Naive B cell (primary cell): ENCODE data around the gene PLCXD1. TPM values are rescaled to one million over a fixed set of nuclear protein-coding genes. Genes with fewer than 3 reads are reported as not detected.
A peak's percentile ranks its signal among the peaks of the same experiment; 100 is the strongest.
"Not testable (repeated sequence)": the region's sequence is repeated elsewhere in the genome, so short reads cannot be mapped to it uniquely, and the experiment has no call there.

Experiments used
- ATAC-seq, 2 donors: fragments of 150-1000 bp; cut with Tn5 transposase; 2 replicates each; pipeline ENCODE4 v1.10.0; 2021; ENCODE audit warnings: low read depth in 2 of 2, mild to moderate bottlenecking in 2 of 2, moderate library complexity in 2 of 2
- DNase-seq: peaks from one replicate; pipeline ENCODE4 v3.0.0; 2022
- H3K27ac Mint-ChIP-seq, 6 donors: one replicate each; pipeline ENCODE4 v1.8.0; 2020 to 2022; ENCODE audit warnings: mild to moderate bottlenecking in 6 of 6, mixed read lengths in 6 of 6, moderate library complexity in 5 of 6, inconsistent platforms in 2 of 6
- H3K27me3 Mint-ChIP-seq, 3 donors: one replicate each; pipeline ENCODE4 v1.8.0; 2021 to 2022; ENCODE audit warnings: mixed read lengths in 3 of 3, mild to moderate bottlenecking in 1 of 3
- H3K36me3 Mint-ChIP-seq, 2 donors: one replicate each; pipeline ENCODE4 v1.8.0; 2020 to 2022; ENCODE audit warnings: mixed read lengths in 2 of 2, inconsistent platforms in 1 of 2, mild to moderate bottlenecking in 1 of 2
- H3K4me1 Mint-ChIP-seq, 3 donors: one replicate each; pipeline ENCODE4 v1.8.0; 2020 to 2022; ENCODE audit warnings: mixed read lengths in 3 of 3, inconsistent platforms in 1 of 3, mild to moderate bottlenecking in 1 of 3, moderate library complexity in 1 of 3
- H3K4me3 Mint-ChIP-seq, 8 donors: one replicate each; pipeline ENCODE4 v1.8.0; 2020 to 2022; ENCODE audit warnings: mild to moderate bottlenecking in 8 of 8, mixed read lengths in 8 of 8, moderate library complexity in 8 of 8, inconsistent platforms in 2 of 8
- H3K9me3 Mint-ChIP-seq, 7 donors: one replicate each; pipeline ENCODE4 v1.8.0; 2020 to 2022; ENCODE audit warnings: mixed read lengths in 7 of 7, mild to moderate bottlenecking in 5 of 7, inconsistent platforms in 2 of 7, moderate library complexity in 1 of 7
- polyA plus RNA-seq, 6 donors: library from polyadenylated mRNA; unstranded; fragments of 300-500 nt; fragmentation: Illumina TruSeq; gene quantifications; one replicate each; pipeline ENCODE4 v1.2.3, GENCODE V29; 2021; ENCODE audit warnings: low read depth in 6 of 6

The PLCXD1 gene
- polyA plus RNA-seq, 6 donors from 2014 or later: 2.6 to 6.5 (median 4.8) TPM; not detected in 1

- Mint-ChIP-seq H3K27me3 (no peaks in the 10 kb centered on the region), H3K4me3 (no peak overlapping the region), H3K36me3 (peaks cover 5 to 7% of the 10 kb centered on the region in 2 donors), H3K27ac (no peak overlapping the region), H3K9me3 (peaks cover 0 to 4% (median 0%) of the 10 kb centered on the region in 7 donors), H3K4me1 (peaks cover 3 to 8% (median 7%) of the 10 kb centered on the region in 3 donors)
- DNase-seq (no peak), ATAC-seq (no peak)
Measured at GRCh38 chrX:290476-291166, 9.4 kb downstream of the PLCXD1 start.

- peaks cover 0 to 4% (median 0%) of the 10 kb centered on the region in 7 donors for H3K9me3 Mint-ChIP-seq
- no peak for DNase-seq
- H3K4me3 Mint-ChIP-seq: no peak overlapping the region
Measured at GRCh38 chrX:291411-291901, 10.3 kb downstream of the PLCXD1 start.

GRCh38 chrX:292900-293897 lies 12.0 kb downstream of the PLCXD1 start:
- H3K4me1 Mint-ChIP-seq: peaks cover 0 to 3% (median 0%) of the 10 kb centered on the region in 3 donors
- no peak overlapping the region for H3K4me3 Mint-ChIP-seq
- H3K9me3 Mint-ChIP-seq: peaks cover 0 to 4% (median 0%) of the 10 kb centered on the region in 7 donors
- no peak for DNase-seq
- ATAC-seq: no peak
- H3K27ac Mint-ChIP-seq: no peak overlapping the region
- H3K36me3 Mint-ChIP-seq: peaks cover 7 to 9% of the 10 kb centered on the region in 2 donors
- no peaks in the 10 kb centered on the region for H3K27me3 Mint-ChIP-seq

More at GRCh38 chrX:291411-291901, 10.3 kb downstream of the PLCXD1 start:
- H3K27me3 Mint-ChIP-seq: no peaks in the 10 kb centered on the region
- H3K27ac Mint-ChIP-seq: no peak overlapping the region
- H3K4me1 Mint-ChIP-seq: peaks cover 0 to 5% (median 2%) of the 10 kb centered on the region in 3 donors
- no peak for ATAC-seq
- peaks cover 7% of the 10 kb centered on the region in 2 donors for H3K36me3 Mint-ChIP-seq

- peaks cover 7 to 9% of the 10 kb centered on the region in 2 donors for H3K36me3 Mint-ChIP-seq
- H3K4me1 Mint-ChIP-seq: peaks cover 0 to 3% (median 0%) of the 10 kb centered on the region in 3 donors
- no peak overlapping the region for H3K4me3 Mint-ChIP-seq
- H3K9me3 Mint-ChIP-seq: peaks cover 0 to 4% (median 0%) of the 10 kb centered on the region in 7 donors
- no peak overlapping the region for H3K27ac Mint-ChIP-seq
- ATAC-seq (no peak), DNase-seq (no peak)
- H3K27me3 Mint-ChIP-seq: no peaks in the 10 kb centered on the region
Measured at GRCh38 chrX:295136-295535, 14.0 kb downstream of the PLCXD1 start.

GRCh38 chrX:298993-299392 lies 17.8 kb downstream of the PLCXD1 start:
- H3K4me1 Mint-ChIP-seq: no peaks in the 10 kb centered on the region
- no peak overlapping the region for H3K4me3 Mint-ChIP-seq
- no peak for DNase-seq
- H3K9me3 Mint-ChIP-seq: peaks cover 0 to 3% (median 0%) of the 10 kb centered on the region in 7 donors
- ATAC-seq: no peak
- no peaks in the 10 kb centered on the region for H3K27me3 Mint-ChIP-seq
- H3K36me3 Mint-ChIP-seq: peaks cover 0 to 10% of the 10 kb centered on the region in 2 donors
- H3K27ac Mint-ChIP-seq: no peak overlapping the region

GRCh38 chrX:300334-300733 lies 19.2 kb downstream of the PLCXD1 start:
- H3K36me3 Mint-ChIP-seq: peaks cover 0 to 14% of the 10 kb centered on the region in 2 donors
- peaks cover 0 to 7% (median 0%) of the 10 kb centered on the region in 7 donors for H3K9me3 Mint-ChIP-seq
- H3K27me3 Mint-ChIP-seq: no peaks in the 10 kb centered on the region
- DNase-seq (no peak), ATAC-seq (no peak)
- H3K4me1 Mint-ChIP-seq: no peaks in the 10 kb centered on the region
- no peak overlapping the region for H3K4me3 Mint-ChIP-seq
- H3K27ac Mint-ChIP-seq: no peak overlapping the region

- Mint-ChIP-seq H3K36me3 (peaks cover 0 to 9% of the 10 kb centered on the region in 2 donors), H3K4me3 (no peak overlapping the region), H3K27ac (no peak overlapping the region), H3K4me1 (no peaks in the 10 kb centered on the region), H3K27me3 (no peaks in the 10 kb centered on the region), H3K9me3 (peaks cover 0 to 5% (median 0%) of the 10 kb centered on the region in 7 donors)
- DNase-seq (no peak), ATAC-seq (no peak)
Measured at GRCh38 chrX:302975-303374, 21.8 kb downstream of the PLCXD1 start.

GRCh38 chrX:305781-306613 lies 24.8 kb downstream of the PLCXD1 start:
- not testable (repeated sequence) for H3K4me3 Mint-ChIP-seq, H3K27me3 Mint-ChIP-seq, H3K9me3 Mint-ChIP-seq, ATAC-seq, DNase-seq, H3K36me3 Mint-ChIP-seq, H3K4me1 Mint-ChIP-seq
- H3K27ac Mint-ChIP-seq: peak overlapping the region in 1 of 6 donors; percentile 44

GRCh38 chrX:306614-307251 lies 25.6 kb downstream of the PLCXD1 start:
- H3K9me3 Mint-ChIP-seq, H3K4me1 Mint-ChIP-seq, DNase-seq, H3K4me3 Mint-ChIP-seq, ATAC-seq, H3K36me3 Mint-ChIP-seq, H3K27me3 Mint-ChIP-seq: not testable (repeated sequence)
- peak overlapping the region in 2 of 6 donors; percentile 11 to 27 for H3K27ac Mint-ChIP-seq

GRCh38 chrX:307261-308111 lies 26.3 kb downstream of the PLCXD1 start:
- H3K27ac Mint-ChIP-seq: peak overlapping the region in 2 of 6 donors; percentile 11 to 27
- DNase-seq (no peak), ATAC-seq (peak in 1 of 2 donors; percentile 17)
- H3K4me1 Mint-ChIP-seq: peaks cover 0 to 7% (median 0%) of the 10 kb centered on the region in 3 donors
- H3K27me3 Mint-ChIP-seq: no peaks in the 10 kb centered on the region
- peaks cover 9 to 17% of the 10 kb centered on the region in 2 donors for H3K36me3 Mint-ChIP-seq
- peaks cover 0 to 8% (median 0%) of the 10 kb centered on the region in 7 donors for H3K9me3 Mint-ChIP-seq
- H3K4me3 Mint-ChIP-seq: no peak overlapping the region

- H3K4me1 Mint-ChIP-seq: peaks cover 0 to 11% (median 0%) of the 10 kb centered on the region in 3 donors
- H3K9me3 Mint-ChIP-seq: peaks cover 0 to 8% (median 0%) of the 10 kb centered on the region in 7 donors
- ATAC-seq (no peak), DNase-seq (no peak)
- no peak overlapping the region for H3K4me3 Mint-ChIP-seq
- H3K36me3 Mint-ChIP-seq: peaks cover 9 to 27% of the 10 kb centered on the region in 2 donors
- H3K27me3 Mint-ChIP-seq: no peaks in the 10 kb centered on the region
- peak overlapping the region in 2 of 6 donors; percentile 16 to 61 for H3K27ac Mint-ChIP-seq
Measured at GRCh38 chrX:308821-309520, 27.8 kb downstream of the PLCXD1 start.
